HEK293 (cell line): Measurements from ENCODE around the gene MAML2.

Source experiments
- CTCF ChIA-PET: fragments of 350-600 bp; formaldehyde crosslinking; extraction: SDS; loops from one replicate; lab custom pipeline; 2021; ENCODE audit warnings: antibody characterized with exemption; lab: Yijun Ruan, JAX
- POLR2A ChIA-PET: fragments of 300-600 bp; formaldehyde crosslinking; extraction: SDS; loops from one replicate; lab custom pipeline; 2020; ENCODE audit warnings: antibody characterized with exemption, inconsistent platforms; lab: Yijun Ruan, JAX
- H3K27ac ChIP-seq: fragments of 200-500 bp; sonication (Bioruptor generic); 2 replicates; pipeline ENCODE4 v1.5.1; 2014; ENCODE audit warnings: low read depth, low read length, control low read depth, inconsistent platforms; ENCODE audit errors: extremely low read depth
- H3K36me3 ChIP-seq, 2 experiments: fragments of 200-500 bp in 1 of 2; sonication (Bioruptor generic) in 1 of 2; 1 replicate in 1 of 2; 2 replicates in 1 of 2; pipeline ENCODE4 v1.5.1; 2014 to 2017; ENCODE audit warnings: inconsistent platforms in 2 of 2, low read length in 2 of 2; ENCODE audit not compliant: control insufficient read depth in 2 of 2, insufficient read depth in 1 of 2
- H3K4me1 ChIP-seq: fragments of 200-500 bp; sonication (Bioruptor generic); 2 replicates; pipeline ENCODE4 v1.5.1; 2014; ENCODE audit warnings: mild to moderate bottlenecking, low read length, inconsistent platforms; ENCODE audit not compliant: control insufficient read depth, insufficient read depth
- H3K4me3 ChIP-seq: 2 replicates; pipeline ENCODE4 v1.5.1; 2011; ENCODE audit warnings: low read depth, mild to moderate bottlenecking, control low read depth, low read length, moderate library complexity
- H3K9me3 ChIP-seq: fragments of 200-500 bp; sonication (Bioruptor generic); 2 replicates; pipeline ENCODE4 v1.5.1; 2014; ENCODE audit warnings: low read depth, low read length, inconsistent platforms; ENCODE audit not compliant: control insufficient read depth, insufficient read depth
- EGR2 ChIP-seq: fragments of 450-650 bp; formaldehyde crosslinking; IDR thresholded peaks from 2 replicates; pipeline ENCODE4 v1.5.1; 2016; ENCODE audit warnings: low read depth, missing biosample characterization, missing genetic modification characterization
- GFI1B ChIP-seq: fragments of 450-650 bp; formaldehyde crosslinking; IDR thresholded peaks from 2 replicates; pipeline ENCODE4 v1.5.1; 2016; ENCODE audit warnings: missing biosample characterization, missing genetic modification characterization
- GLIS2 ChIP-seq: fragments of 450-650 bp; formaldehyde crosslinking; IDR thresholded peaks from 2 replicates; pipeline ENCODE4 v1.5.1; 2016; ENCODE audit warnings: missing biosample characterization, missing genetic modification characterization
- HOXA7 ChIP-seq: sonication (generic); formaldehyde crosslinking; IDR thresholded peaks from 2 replicates; pipeline ENCODE4 v1.8.1; 2022; ENCODE audit warnings: missing genetic modification reagents, borderline replicate concordance
- HOXC10 ChIP-seq: sonication (generic); formaldehyde crosslinking; IDR thresholded peaks from 2 replicates; pipeline ENCODE4 v1.8.1; 2023; ENCODE audit warnings: mild to moderate bottlenecking, missing genetic modification reagents
- KLF16 ChIP-seq: fragments of 450-650 bp; formaldehyde crosslinking; IDR thresholded peaks from 2 replicates; pipeline ENCODE4 v1.5.1; 2017; ENCODE audit warnings: missing biosample characterization, missing genetic modification characterization
- KLF8 ChIP-seq: fragments of 450-650 bp; formaldehyde crosslinking; IDR thresholded peaks from 2 replicates; pipeline ENCODE4 v1.5.1; 2016; ENCODE audit warnings: missing biosample characterization, missing genetic modification characterization
- RBAK ChIP-seq: fragments of 450-650 bp; formaldehyde crosslinking; IDR thresholded peaks from 2 replicates; pipeline ENCODE4 v1.5.1; 2016; ENCODE audit warnings: missing biosample characterization, missing genetic modification characterization
- ZFHX2 ChIP-seq: fragments of 450-650 bp; formaldehyde crosslinking; conservative IDR thresholded peaks from 2 replicates; pipeline ENCODE4 v1.5.1; 2016; ENCODE audit warnings: missing biosample characterization, missing genetic modification characterization
- ZFP69B ChIP-seq: fragments of 450-650 bp; formaldehyde crosslinking; IDR thresholded peaks from 2 replicates; pipeline ENCODE4 v1.5.1; 2016; ENCODE audit warnings: missing biosample characterization, missing genetic modification characterization
- ZNF10 ChIP-seq: fragments of 450-650 bp; formaldehyde crosslinking; IDR thresholded peaks from 2 replicates; pipeline ENCODE4 v1.5.1; 2017; ENCODE audit warnings: missing biosample characterization, missing genetic modification characterization
- ZNF112 ChIP-seq: fragments of 450-650 bp; formaldehyde crosslinking; IDR thresholded peaks from 2 replicates; pipeline ENCODE4 v1.5.0; 2017; ENCODE audit warnings: missing biosample characterization, missing genetic modification characterization
- ZNF121 ChIP-seq: fragments of 450-650 bp; formaldehyde crosslinking; IDR thresholded peaks from 2 replicates; pipeline ENCODE4 v1.5.1; 2016; ENCODE audit warnings: missing biosample characterization, missing genetic modification characterization
- ZNF132 ChIP-seq: fragments of 450-650 bp; formaldehyde crosslinking; IDR thresholded peaks from 2 replicates; pipeline ENCODE4 v1.5.1; 2017; ENCODE audit warnings: missing biosample characterization, missing genetic modification characterization, borderline replicate concordance
- ZNF202 ChIP-seq: fragments of 450-650 bp; formaldehyde crosslinking; IDR thresholded peaks from 2 replicates; pipeline ENCODE4 v1.5.1; 2016; ENCODE audit warnings: missing biosample characterization, missing genetic modification characterization, borderline replicate concordance
- ZNF335 ChIP-seq: fragments of 450-650 bp; formaldehyde crosslinking; conservative IDR thresholded peaks from 2 replicates; pipeline ENCODE4 v1.5.1; 2016; ENCODE audit warnings: missing biosample characterization, missing genetic modification characterization
- ZNF350 ChIP-seq: fragments of 450-650 bp; formaldehyde crosslinking; IDR thresholded peaks from 2 replicates; pipeline ENCODE4 v1.5.0; 2017; ENCODE audit warnings: missing biosample characterization, mild to moderate bottlenecking, missing genetic modification characterization
- ZNF37A ChIP-seq: fragments of 450-650 bp; IDR thresholded peaks from 2 replicates; pipeline ENCODE4 v1.5.1; 2018; ENCODE audit warnings: missing biosample characterization, missing genetic modification characterization
- ZNF426 ChIP-seq: fragments of 450-650 bp; formaldehyde crosslinking; IDR thresholded peaks from 2 replicates; pipeline ENCODE4 v1.5.1; 2017; ENCODE audit warnings: missing biosample characterization, missing genetic modification characterization, mild to moderate bottlenecking, inconsistent platforms, moderate library complexity
- ZNF555 ChIP-seq: fragments of 450-650 bp; formaldehyde crosslinking; conservative IDR thresholded peaks from 2 replicates; pipeline ENCODE4 v1.5.1; 2017; ENCODE audit warnings: missing biosample characterization, mild to moderate bottlenecking, missing genetic modification characterization, inconsistent platforms
- ZNF558 ChIP-seq: fragments of 450-650 bp; formaldehyde crosslinking; IDR thresholded peaks from 2 replicates; pipeline ENCODE4 v1.5.1; 2016; ENCODE audit warnings: missing biosample characterization, missing genetic modification characterization
- ZNF624 ChIP-seq: fragments of 450-650 bp; formaldehyde crosslinking; IDR thresholded peaks from 2 replicates; pipeline ENCODE4 v1.5.1; 2017; ENCODE audit warnings: missing biosample characterization, missing genetic modification characterization
- ZNF768 ChIP-seq: fragments of 450-650 bp; formaldehyde crosslinking; IDR thresholded peaks from 2 replicates; pipeline ENCODE4 v1.5.1; 2018; ENCODE audit warnings: missing biosample characterization, mild to moderate bottlenecking, missing genetic modification characterization
- TF ChIP-seq, protein P1 (sequence below): fragments of 450-650 bp; formaldehyde crosslinking; IDR thresholded peaks from 2 replicates; pipeline ENCODE4 v1.5.1; 2016; ENCODE audit warnings: missing biosample characterization, missing genetic modification characterization
- TF ChIP-seq, protein P2 (sequence below): fragments of 450-650 bp; formaldehyde crosslinking; IDR thresholded peaks from 2 replicates; pipeline ENCODE4 v1.5.1; 2016; ENCODE audit warnings: missing biosample characterization, missing genetic modification characterization
- TF ChIP-seq, protein P3 (sequence below): fragments of 450-650 bp; formaldehyde crosslinking; IDR thresholded peaks from 2 replicates; pipeline ENCODE4 v1.5.1; 2017; ENCODE audit warnings: missing biosample characterization, missing genetic modification characterization

The MAML2 gene

DNA sequence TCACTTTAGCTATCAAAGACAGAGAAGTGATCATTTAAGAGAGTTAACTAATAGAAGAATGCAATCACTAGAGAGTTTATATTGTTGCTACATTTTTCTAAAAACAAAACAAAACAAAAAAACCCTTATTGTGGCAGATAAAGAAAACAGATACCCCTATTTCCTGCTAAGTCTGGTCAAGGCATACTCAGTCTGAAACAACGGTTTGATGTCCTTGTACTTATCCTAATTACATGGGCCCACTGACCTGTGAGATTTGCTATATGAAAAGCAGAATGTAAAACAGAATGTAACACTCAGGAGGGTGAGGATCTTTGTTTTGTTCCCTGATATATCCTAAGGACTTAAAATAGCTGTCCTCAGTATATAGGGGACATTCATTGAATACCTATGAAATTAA lies 24.6 kb downstream of the MAML2 start:
- TF ChIP-seq ZNF37A (tag by site-specific recombination) = no peak
- TF ChIP-seq, all 188 proteins: peak for 0
- no peaks in the 10 kb centered on the region for H3K4me1 ChIP-seq
- H3K4me3 ChIP-seq = no peak overlapping the region
- no peaks in the 10 kb centered on the region for H3K36me3 ChIP-seq
- H3K27ac ChIP-seq = no peak overlapping the region
- POLR2A ChIA-PET = no interaction called here
- CTCF ChIA-PET = interaction anchor here (1.1 kb wide), 1 partner anchor 25 kb away, joined by 4 read pairs; the partner anchor contains the start of gene MAML2
- no peaks in the 10 kb centered on the region for H3K9me3 ChIP-seq

DNA sequence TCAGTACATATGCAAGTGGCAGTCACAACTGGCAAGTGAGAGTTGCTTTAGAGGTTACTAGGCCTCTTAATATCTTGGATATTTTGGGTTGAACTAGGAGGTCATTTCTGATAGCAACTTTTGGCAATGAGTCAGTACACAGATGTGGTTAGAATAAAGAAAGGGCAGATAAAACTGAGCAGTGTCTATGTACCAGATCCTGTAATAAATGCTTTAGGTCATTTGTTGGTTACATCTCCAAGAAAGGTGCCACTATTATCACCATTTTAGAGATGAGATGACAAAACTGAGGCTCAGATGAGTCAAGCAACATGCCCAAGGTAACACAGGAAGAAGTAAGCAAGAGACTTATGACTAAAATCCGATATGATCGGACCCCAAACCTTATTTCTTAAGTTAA lies 25.0 kb downstream of the MAML2 start:
- CTCF ChIA-PET = interaction anchor here (1.1 kb wide), 1 partner anchor 25 kb away, joined by 4 read pairs; the partner anchor contains the start of gene MAML2

DNA sequence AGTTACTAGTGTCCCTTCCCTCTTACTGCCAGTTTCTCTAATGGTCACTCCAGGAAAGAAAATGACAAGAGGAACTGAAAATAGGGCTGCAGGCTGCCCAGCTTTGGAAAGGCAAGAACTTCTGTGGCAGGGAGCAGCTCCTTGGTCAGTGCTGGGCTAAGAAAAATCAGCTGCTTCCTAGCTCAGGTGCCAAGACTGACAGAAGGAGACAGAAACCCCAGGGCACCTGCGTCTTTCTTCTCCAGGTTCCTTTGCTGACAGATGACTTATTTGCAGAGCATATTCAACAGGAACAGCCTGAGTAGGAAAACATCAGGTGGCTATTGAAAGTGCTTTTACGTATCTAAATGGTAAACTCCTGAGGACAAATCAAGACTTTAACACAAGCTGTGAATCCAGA lies 25.4 kb downstream of the MAML2 start:
- no peak overlapping the region for H3K27ac ChIP-seq

More for the DNA sequence above, 25.0 kb downstream of the MAML2 start:
- H3K4me1 ChIP-seq = no peaks in the 10 kb centered on the region
- TF ChIP-seq ZNF624 (tag by site-specific recombination) (no peak), ZFHX2 (no peak), ZNF350 (tag by site-specific recombination) (no peak), EGR2 (tag by site-specific recombination) (no peak), ZNF132 (tag by site-specific recombination) (no peak), ZNF555 (tag by site-specific recombination) (no peak), ZNF121 (tag by site-specific recombination) (no peak), GLIS2 (no peak), GFI1B (tag by site-specific recombination) (no peak), ZNF768 (no peak)
- TF ChIP-seq, protein P1, sequence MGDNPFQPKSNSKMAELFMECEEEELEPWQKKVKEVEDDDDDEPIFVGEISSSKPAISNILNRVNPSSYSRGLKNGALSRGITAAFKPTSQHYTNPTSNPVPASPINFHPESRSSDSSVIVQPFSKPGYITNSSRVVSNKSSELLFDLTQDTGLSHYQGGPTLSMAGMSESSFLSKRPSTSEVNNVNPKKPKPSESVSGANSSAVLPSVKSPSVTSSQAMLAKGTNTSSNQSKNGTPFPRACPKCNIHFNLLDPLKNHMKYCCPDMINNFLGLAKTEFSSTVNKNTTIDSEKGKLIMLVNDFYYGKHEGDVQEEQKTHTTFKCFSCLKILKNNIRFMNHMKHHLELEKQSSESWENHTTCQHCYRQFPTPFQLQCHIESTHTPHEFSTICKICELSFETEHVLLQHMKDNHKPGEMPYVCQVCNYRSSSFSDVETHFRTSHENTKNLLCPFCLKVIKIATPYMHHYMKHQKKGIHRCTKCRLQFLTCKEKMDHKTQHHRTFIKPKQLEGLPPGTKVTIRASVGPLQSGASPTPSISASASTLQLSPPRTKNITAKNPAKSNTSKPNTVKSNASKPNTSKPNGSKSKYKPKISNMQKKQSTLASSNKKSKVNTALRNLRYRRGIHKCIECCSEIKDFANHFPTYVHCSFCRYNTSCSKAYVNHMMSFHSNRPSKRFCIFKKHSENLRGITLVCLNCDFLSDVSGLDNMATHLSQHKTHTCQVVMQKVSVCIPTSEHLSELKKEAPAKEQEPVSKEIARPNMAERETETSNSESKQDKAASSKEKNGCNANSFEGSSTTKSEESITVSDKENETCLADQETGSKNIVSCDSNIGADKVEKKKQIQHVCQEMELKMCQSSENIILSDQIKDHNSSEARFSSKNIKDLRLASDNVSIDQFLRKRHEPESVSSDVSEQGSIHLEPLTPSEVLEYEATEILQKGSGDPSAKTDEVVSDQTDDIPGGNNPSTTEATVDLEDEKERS (tag by site-specific recombination) = no peak
- TF ChIP-seq, protein P2, sequence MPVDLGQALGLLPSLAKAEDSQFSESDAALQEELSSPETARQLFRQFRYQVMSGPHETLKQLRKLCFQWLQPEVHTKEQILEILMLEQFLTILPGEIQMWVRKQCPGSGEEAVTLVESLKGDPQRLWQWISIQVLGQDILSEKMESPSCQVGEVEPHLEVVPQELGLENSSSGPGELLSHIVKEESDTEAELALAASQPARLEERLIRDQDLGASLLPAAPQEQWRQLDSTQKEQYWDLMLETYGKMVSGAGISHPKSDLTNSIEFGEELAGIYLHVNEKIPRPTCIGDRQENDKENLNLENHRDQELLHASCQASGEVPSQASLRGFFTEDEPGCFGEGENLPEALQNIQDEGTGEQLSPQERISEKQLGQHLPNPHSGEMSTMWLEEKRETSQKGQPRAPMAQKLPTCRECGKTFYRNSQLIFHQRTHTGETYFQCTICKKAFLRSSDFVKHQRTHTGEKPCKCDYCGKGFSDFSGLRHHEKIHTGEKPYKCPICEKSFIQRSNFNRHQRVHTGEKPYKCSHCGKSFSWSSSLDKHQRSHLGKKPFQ (tag by site-specific recombination) = no peak
- no peak overlapping the region for H3K27ac ChIP-seq
- H3K4me3 ChIP-seq = no peak overlapping the region
- H3K36me3 ChIP-seq = no peaks in the 10 kb centered on the region
- POLR2A ChIA-PET = no interaction called here
- no peaks in the 10 kb centered on the region for H3K9me3 ChIP-seq

More for the DNA sequence above, 25.4 kb downstream of the MAML2 start:
- H3K36me3 ChIP-seq = no peaks in the 10 kb centered on the region
- TF ChIP-seq, protein P2 (tag by site-specific recombination) = no peak
- no peak for TF ChIP-seq ZNF558
- TF ChIP-seq KLF16 (tag by site-specific recombination) = no peak
- TF ChIP-seq HOXA7 (CRISPR knock-in tag) = no peak
- TF ChIP-seq RBAK = no peak
- TF ChIP-seq HOXC10 (CRISPR knock-in tag) = no peak
- no peak for TF ChIP-seq ZNF112 (tag by site-specific recombination)
- TF ChIP-seq, protein P3, sequence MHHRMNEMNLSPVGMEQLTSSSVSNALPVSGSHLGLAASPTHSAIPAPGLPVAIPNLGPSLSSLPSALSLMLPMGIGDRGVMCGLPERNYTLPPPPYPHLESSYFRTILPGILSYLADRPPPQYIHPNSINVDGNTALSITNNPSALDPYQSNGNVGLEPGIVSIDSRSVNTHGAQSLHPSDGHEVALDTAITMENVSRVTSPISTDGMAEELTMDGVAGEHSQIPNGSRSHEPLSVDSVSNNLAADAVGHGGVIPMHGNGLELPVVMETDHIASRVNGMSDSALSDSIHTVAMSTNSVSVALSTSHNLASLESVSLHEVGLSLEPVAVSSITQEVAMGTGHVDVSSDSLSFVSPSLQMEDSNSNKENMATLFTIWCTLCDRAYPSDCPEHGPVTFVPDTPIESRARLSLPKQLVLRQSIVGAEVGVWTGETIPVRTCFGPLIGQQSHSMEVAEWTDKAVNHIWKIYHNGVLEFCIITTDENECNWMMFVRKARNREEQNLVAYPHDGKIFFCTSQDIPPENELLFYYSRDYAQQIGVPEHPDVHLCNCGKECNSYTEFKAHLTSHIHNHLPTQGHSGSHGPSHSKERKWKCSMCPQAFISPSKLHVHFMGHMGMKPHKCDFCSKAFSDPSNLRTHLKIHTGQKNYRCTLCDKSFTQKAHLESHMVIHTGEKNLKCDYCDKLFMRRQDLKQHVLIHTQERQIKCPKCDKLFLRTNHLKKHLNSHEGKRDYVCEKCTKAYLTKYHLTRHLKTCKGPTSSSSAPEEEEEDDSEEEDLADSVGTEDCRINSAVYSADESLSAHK (tag by site-specific recombination) = no peak
- TF ChIP-seq ZFP69B (tag by site-specific recombination) = no peak
- no peak for TF ChIP-seq ZNF202 (tag by site-specific recombination)
- TF ChIP-seq ZNF10 (tag by site-specific recombination) = no peak
- no peak for TF ChIP-seq ZNF335 (tag by site-specific recombination)
- TF ChIP-seq KLF8 (tag by site-specific recombination) = no peak
- TF ChIP-seq ZNF426 (tag by site-specific recombination) = no peak
- TF ChIP-seq, all 188 proteins: peak for 0
- POLR2A ChIA-PET = no interaction called here
- H3K9me3 ChIP-seq = no peaks in the 10 kb centered on the region
- no peaks in the 10 kb centered on the region for H3K4me1 ChIP-seq
- CTCF ChIA-PET = interaction anchor here (1.1 kb wide), 1 partner anchor 26 kb away, joined by 4 read pairs; the partner anchor contains the start of gene MAML2
- no peak overlapping the region for H3K4me3 ChIP-seq
